ENCODE results near the gene GUCA1A.

DNA sequence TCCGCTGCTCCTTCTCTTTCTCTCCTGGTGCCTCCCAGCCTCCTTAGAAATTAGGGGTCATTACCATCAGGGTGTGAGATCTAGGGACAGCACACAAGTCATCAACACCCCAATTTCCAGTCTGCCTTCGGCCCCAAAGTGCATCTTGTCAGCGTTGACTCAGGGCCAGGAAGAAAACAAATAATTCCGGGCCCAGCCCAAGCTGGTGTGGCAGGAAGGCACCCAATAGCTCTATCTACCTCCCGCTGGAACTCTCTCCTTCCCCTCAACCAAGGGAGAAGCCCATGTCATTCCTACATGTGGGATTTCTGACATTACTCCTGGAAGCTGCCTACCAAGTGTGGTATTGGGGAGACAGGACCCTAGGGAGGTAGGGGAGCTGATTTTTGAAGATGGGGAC lies 19.2 kb upstream of the GUCA1A start:
- TF ChIP-seq, protein P1, sequence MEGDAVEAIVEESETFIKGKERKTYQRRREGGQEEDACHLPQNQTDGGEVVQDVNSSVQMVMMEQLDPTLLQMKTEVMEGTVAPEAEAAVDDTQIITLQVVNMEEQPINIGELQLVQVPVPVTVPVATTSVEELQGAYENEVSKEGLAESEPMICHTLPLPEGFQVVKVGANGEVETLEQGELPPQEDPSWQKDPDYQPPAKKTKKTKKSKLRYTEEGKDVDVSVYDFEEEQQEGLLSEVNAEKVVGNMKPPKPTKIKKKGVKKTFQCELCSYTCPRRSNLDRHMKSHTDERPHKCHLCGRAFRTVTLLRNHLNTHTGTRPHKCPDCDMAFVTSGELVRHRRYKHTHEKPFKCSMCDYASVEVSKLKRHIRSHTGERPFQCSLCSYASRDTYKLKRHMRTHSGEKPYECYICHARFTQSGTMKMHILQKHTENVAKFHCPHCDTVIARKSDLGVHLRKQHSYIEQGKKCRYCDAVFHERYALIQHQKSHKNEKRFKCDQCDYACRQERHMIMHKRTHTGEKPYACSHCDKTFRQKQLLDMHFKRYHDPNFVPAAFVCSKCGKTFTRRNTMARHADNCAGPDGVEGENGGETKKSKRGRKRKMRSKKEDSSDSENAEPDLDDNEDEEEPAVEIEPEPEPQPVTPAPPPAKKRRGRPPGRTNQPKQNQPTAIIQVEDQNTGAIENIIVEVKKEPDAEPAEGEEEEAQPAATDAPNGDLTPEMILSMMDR (IDR thresholded peaks at IDR 0.05; ENCODE audit: low read depth, low read length): no peak
- no peak for TF ChIP-seq EZH2phosphoT487 (IDR thresholded peaks at IDR 0.05; ENCODE audit: low read depth)

Data from OCI-LY3 (cell line).